Measurements from ENCODE around the gene TEX12.

Gene TEX12

GRCh38 chr11:112211536-112211935, 44.4 kb downstream of the TEX12 start:
- peak; percentile 3 to 4 for DNase-seq (ENCODE audit: low read depth in 2 of 2)

GRCh38 chr11:112212290-112212689, 45.1 kb downstream of the TEX12 start:
- DNase-seq (ENCODE audit: low read depth in 2 of 2) = no peak

GRCh38 chr11:112212710-112213109, 45.5 kb downstream of the TEX12 start:
- no peak for DNase-seq (ENCODE audit: low read depth in 2 of 2)

- no peak for DNase-seq (ENCODE audit: low read depth in 2 of 2)
Measured at GRCh38 chr11:112213753-112214152, 46.6 kb downstream of the TEX12 start.

- DNase-seq (ENCODE audit: low read depth in 2 of 2) = no peak
Measured at GRCh38 chr11:112215621-112216020, 48.4 kb downstream of the TEX12 start.

- no peak for DNase-seq (ENCODE audit: low read depth in 2 of 2)
Measured at GRCh38 chr11:112216561-112217105, 49.5 kb downstream of the TEX12 start.

- DNase-seq (ENCODE audit: low read depth in 2 of 2) = peak in 1 of 2 donors; percentile 33
Measured at GRCh38 chr11:112219476-112220232, 52.5 kb downstream of the TEX12 start.

GRCh38 chr11:112221274-112221835, 54.2 kb downstream of the TEX12 start:
- no peak for DNase-seq (ENCODE audit: low read depth in 2 of 2)

All from activated CD4-positive, alpha-beta T cell treated with anti-CD3 and anti-CD28 coated beads for 24 hours (primary cell).